CD4-positive, alpha-beta T cell treated with Interleukin-6 for 4 hours (primary cell): ENCODE data around the gene DPM1.
"Not testable (repeated sequence)": the region's sequence is repeated elsewhere in the genome, so short reads cannot be mapped to it uniquely, and the experiment has no call there.

Source experiments
- DNase-seq: peaks from one replicate; pipeline ENCODE4 v3.0.0-alpha.2; 2020; ENCODE audit warnings: mixed read lengths

Gene DPM1

DNA sequence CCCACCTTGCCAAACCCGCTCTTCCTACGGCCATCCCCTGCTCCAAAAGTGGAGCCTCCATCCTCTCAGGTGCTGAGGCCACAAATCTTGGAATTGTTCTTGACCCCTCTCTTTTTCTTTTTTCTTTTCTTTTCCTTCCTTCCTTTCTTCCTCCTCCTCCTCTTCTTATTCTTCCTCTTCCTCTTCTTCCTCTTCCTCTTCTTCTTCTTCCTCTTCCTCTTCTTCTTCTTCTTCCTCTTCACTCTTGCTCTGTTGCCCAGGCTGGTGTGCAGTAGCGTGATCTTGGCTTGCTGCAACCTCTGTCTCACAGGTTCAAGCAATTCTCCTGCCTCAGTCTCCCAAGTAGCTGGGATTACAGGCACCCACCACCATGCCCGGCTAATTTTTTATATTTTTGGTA is 20.2 kb upstream of the DPM1 start:
- DNase-seq = not testable (repeated sequence)

DNA sequence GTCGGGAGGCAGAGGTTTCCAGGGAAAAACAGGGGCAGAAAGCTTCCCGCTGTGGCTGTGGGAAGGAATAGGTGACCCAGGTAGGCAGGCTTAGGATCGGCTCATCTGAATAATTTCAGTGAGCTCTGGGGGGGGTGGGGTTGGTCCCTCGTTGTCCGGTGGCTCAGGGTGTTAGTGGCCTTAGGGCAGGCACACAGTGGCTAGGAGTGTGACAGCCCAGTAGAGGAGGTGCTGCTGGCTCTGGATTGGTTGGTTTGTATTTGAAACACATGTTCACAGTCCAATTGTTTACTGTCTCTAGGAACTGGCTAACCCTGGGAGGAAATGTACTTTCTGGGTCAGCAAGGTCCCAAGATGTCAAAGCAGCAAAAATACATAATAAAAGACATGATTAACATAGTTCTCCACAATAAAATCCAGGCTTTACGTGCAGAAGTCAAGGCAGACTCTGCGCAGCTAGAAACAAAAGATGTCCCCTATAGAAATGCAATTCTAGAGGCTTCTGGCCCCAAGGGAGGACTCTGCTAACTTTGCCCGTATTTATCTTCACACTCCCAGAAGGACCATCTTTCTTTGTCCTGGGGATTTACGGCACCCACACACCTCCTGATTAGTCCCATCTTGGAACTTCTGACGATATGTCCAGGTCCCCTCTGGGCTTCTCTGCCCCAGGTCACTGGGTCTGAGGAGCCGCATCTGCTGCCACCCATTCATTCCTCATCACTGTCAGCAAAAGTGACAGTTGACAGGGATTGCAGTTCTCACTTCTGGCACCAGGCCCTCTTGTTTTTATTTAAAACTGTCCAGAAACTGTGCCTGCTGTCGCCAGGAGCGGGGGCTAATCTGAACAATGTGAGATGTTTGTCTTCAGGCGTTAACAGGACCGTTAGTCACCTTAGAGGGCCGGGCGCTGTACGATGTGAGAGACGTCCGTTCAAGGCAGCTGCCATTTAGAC is 19.0 kb upstream of the DPM1 start:
- DNase-seq = no peak

DNA sequence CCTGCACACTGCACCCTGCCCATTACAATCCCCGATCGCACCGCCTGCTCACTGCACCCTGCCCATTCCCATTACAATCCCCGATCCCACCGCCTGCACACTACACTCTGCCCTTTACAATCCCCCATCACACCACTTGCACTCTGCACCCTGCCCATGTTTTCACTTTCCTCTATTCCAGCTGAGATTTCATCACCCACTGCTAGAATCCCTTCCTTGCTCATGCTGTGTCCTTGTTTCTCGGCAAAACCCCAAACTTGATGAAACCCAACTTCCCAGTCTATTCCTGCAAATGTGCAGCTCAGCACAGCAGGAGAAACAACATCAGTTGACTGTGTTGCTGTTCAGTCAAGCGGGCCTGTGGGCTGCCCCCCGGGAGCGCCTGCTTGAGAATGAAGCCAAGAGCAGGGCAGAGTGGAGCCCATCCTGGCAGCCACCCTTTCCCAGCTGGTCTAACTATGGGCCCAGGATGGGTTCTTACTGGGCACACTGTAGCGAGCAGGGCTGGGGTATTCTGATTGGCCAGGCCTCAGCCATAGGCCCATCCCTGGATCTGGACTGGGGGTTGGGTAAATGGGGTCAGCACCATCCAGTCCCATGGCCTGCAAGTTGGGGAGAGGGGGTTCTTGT is 17.5 kb upstream of the DPM1 start:
- no peak for DNase-seq

DNA sequence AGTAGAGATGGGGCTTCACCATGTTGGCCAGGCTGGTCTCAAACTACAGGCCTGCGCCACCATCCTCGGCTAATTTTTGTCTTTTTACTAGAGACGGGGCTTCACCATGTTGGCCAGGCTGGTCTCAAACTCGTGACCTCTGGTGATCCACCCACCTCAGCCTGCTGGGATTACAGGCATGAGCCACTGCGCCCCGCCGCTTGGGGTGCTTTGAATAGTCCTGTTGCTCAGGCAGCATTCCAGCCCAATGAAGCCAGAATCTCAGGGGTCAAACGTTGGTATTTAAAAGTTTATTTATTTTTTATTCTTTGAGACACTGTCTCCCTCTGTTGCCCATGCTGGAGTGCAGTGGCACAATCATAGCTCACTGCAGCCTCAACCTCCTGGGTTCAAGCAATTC is 11.6 kb upstream of the DPM1 start:
- no peak for DNase-seq

- DNase-seq = no peak
Observed at GRCh38 chr20:50969435-50969834, 11.1 kb upstream of the DPM1 start.

DNA sequence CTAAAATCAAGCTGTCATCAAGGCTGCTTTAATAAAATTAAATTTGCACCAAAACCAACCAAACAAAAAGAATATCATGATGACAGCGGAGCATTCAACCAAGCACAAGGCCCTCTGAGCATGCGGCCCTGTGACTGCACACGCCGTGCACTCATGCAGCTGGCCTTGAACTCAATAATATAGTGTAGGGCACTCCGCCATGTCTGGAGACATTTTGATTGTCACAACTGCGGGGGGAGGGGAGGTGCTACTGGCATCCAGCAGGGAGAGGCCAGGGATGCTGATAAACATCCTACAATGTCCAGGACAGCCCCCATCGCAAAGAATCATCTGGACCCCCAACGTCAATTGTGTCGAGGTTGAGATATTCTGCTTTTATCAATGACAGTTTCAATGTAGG is 10.0 kb upstream of the DPM1 start:
- DNase-seq = no peak

GRCh38 chr20:50967586-50967985 is 9.3 kb upstream of the DPM1 start:
- DNase-seq = no peak

DNA sequence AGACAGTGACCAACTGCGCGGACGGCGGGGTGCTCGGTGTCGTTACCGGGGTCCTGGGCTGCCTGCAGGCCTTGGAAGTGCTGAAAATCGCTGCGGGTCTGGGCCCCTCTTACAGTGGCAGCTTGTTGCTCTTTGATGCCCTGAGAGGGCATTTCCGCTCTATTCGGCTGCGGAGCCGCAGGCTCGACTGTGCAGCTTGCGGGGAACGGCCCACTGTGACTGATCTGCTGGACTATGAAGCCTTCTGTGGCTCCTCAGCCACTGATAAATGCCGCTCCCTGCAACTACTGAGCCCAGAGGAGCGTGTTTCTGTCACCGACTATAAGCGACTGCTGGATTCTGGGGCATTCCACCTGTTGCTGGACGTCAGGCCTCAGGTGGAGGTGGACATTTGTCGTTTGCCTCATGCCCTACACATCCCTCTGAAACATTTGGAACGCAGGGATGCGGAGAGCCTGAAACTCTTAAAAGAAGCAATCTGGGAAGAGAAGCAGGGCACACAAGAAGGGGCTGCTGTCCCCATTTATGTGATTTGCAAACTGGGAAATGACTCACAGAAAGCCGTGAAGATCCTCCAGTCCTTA is 1.3 kb upstream of the DPM1 start:
- DNase-seq = no peak

GRCh38 chr20:50958615-50959542 is 547 bp upstream of the DPM1 start, which contains the start of gene MOCS3:
MOCS3 (plus strand) TSS chr20:50958818; CDS start chr20:50958843, 25 bp downstream.
- peak; percentile 85 for DNase-seq

GRCh38 chr20:50957276-50957675 is 1.1 kb downstream of the DPM1 start:
- no peak for DNase-seq

GRCh38 chr20:50953821-50954220 is 4.5 kb downstream of the DPM1 start:
- no peak for DNase-seq

DNA sequence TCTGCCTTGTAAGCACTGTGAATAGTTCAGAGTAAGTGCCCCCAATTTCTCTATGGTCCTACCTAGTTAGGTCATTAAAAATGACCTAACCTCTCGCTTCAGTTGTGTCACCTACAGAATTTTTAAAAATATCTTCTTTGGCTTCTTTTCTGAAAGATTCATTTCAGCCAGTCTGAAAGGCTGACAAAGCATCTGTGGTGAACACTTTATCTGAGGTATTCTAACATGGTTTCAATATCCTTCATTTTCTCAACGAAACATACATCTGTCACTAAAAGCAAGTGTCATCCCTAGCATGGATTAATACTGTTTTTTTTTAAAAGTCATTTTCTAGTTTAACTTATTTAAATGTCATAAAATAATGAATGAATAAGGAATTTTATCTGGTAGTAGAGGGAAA is 5.1 kb downstream of the DPM1 start:
- no peak for DNase-seq

DNA sequence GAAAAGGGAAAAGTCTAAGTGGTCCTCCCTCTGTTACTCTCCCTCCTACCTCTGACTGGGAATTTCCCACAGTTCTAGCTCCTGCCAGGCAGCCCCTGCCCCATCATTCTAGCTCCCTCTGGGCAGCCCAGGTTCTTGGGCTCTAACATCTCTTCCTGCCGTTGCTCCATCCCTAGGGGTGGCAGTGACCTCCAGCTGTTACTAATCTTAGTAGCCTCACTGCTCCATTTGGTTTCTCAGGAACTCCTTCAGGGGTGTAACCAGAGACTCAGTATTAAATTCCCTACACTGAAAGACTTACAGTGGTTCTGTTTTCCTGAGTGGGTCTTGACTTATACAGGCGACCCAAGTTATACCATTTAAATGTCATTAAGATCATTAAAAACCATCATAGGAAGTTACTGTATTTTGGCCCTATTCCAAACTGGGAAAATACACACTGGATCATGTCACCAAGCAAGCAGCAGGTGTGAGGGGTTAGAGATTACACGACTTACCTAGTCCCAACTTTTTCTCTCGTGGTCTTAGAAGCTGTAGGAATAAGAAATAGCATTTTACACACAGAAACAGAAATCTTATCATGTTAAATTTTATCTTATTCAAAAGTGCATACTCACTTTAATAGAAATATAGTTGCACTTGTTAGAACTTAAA is 10.1 kb downstream of the DPM1 start:
- DNase-seq = no peak

DNA sequence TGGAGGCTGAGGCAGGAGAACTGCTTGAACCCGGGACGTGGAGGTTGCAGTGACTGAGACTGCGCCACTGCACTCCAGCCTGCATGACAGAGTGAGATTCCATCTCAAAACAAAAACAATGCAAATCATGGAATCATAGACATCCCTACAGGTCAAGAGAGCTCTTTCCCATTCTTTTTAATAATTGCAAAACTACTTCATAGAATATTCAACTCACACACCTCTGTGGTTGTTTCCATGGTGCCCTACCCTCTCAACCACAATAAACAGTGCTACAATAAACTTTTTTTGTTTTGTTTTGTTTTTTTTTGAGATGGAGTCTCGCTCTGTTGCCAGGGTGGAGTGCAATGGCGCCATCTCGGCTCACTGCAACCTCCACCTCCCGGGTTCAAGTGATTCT is 15.3 kb downstream of the DPM1 start:
- no peak for DNase-seq

GRCh38 chr20:50933589-50933988 is 24.7 kb downstream of the DPM1 start:
- DNase-seq = no peak

- no peak for DNase-seq
Observed at GRCh38 chr20:50932691-50933280, 25.5 kb downstream of the DPM1 start.

DNA sequence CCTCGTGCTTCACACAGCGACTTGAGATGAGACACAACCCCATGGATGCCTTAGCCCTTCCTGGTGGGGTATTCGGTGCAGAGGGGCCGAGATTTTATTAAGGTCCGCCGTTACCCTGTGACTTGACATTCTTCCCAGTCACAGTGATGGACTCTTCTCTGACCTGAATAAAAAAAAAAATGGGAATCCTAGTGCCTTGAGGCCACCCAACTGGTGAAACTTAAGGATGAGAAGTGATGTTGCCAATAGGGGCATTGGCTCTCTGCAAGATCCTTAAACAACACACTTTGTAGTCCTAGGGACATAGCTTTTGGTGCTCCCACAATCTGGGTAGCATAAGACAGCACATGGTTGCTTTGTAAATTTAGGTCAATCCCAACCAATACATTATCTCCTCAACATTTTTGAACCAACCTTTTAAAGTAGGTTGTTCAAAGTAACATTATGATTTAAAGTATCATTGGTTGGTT is 26.3 kb downstream of the DPM1 start:
- DNase-seq = no peak

- peak; percentile 90 for DNase-seq
Observed at GRCh38 chr20:50931306-50932015, 26.9 kb downstream of the DPM1 start, which contains the start of gene ADNP. ADNP (minus strand) TSS chr20:50931437; CDS start chr20:50903996, 27,441 bp downstream.

DNA sequence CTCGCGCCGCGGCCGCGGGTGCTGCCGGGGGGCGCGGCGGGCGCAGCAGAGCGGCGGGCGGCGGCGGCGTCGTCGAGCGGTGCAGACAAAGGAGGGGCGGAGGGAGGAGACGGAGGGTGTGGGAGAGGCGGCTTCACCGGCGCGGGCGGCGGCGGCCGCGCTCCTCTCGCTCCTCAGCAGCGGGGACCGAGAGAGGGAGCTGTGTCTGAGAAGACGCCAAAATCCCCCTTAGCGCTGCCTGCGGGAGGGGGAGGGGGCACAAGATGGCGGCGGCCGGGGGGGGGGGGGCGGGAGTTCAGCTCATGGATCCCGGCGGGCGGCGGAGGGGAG is 27.4 kb downstream of the DPM1 start:
- DNase-seq = no peak

- DNase-seq = peak; percentile 39
Observed at GRCh38 chr20:50930139-50930975, 28.0 kb downstream of the DPM1 start.
